GM23248 (cell line): ENCODE data around the gene ROPN1L.

Source experiments
- EZH2 ChIP-seq: fragments of 200-600 bp; sonication (generic); IDR thresholded peaks from 2 replicates; pipeline ENCODE4 v1.6.1; 2018; ENCODE audit warnings: antibody characterized with exemption, mild to moderate bottlenecking; ENCODE audit not compliant: insufficient read depth, poor library complexity, severe bottlenecking
- EZH2phosphoT487 ChIP-seq: fragments of 200-600 bp; sonication (generic); IDR thresholded peaks from 2 replicates; pipeline ENCODE4 v1.6.1; 2018; ENCODE audit warnings: antibody characterized with exemption, moderate library complexity, mild to moderate bottlenecking, low read depth; ENCODE audit not compliant: insufficient read depth

DNA sequence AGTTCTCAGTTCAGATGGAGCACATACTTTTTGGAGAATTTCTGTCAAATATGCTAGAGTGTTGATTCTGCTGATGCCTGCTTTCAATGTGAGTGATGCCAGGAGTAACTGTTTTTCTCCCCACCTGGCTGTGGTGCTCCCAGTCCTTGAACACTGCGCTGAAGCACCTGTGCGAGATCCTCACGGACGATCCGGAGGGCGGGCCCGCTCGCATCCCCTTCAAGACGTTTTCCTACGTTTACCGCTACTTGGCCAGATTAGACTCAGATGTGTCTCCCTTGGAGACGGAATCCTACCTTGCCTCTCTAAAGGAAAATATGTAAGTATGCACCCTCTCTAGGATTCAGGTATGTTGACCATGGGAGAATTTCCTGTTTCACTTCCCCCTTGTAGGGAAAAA is 19.4 kb downstream of the ROPN1L start:
- TF ChIP-seq EZH2phosphoT487 (no peak), EZH2 (no peak)
